Mammary epithelial cell (primary cell): ENCODE data around the gene POP4.

ENCODE experiments used
- EZH2 ChIP-seq: IDR thresholded peaks from 2 replicates; pipeline ENCODE4 v1.6.1; 2012; ENCODE audit warnings: low read length, inconsistent platforms, borderline replicate concordance
- TF ChIP-seq, protein P1 (sequence below), 2 donors: IDR thresholded peaks in 1 of 2; conservative IDR thresholded peaks in 1 of 2; 2 replicates each; pipeline ENCODE4 v1.5.1; 2011 to 2012; ENCODE audit warnings: inconsistent platforms in 2 of 2, low read length in 2 of 2, mild to moderate bottlenecking in 2 of 2, control low read depth in 1 of 2, low read depth in 1 of 2; ENCODE audit not compliant: insufficient read depth in 1 of 2; ENCODE audit errors: extremely low read depth in 1 of 2

DNA sequence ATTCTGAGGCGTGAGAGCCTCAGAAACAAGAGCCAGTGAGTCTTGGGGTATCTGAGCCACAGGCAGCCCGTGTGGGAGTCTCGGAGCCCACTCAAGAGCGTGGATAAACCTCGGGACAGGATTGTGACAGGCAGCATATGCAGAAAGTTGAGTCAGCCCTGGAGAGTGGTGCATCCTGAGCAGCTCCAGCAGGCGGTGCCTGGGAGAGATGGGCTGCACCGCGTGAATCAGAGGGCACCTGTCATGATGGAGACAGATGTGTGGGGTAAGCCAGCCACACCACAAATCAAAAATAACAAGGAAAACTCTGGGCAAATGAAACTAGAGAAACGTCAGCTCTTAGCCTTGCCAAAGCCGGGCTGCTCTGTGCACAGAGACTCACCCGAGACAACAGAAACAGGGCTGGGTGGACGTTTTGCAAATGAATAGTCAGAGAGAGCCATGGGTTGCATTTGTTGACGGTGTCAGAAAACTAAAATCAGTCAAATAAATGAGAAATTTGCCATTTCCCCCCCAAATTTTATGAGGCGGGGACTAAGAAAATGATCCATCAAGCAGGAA is 30.0 kb upstream of the POP4 start:
- TF ChIP-seq, protein P1, sequence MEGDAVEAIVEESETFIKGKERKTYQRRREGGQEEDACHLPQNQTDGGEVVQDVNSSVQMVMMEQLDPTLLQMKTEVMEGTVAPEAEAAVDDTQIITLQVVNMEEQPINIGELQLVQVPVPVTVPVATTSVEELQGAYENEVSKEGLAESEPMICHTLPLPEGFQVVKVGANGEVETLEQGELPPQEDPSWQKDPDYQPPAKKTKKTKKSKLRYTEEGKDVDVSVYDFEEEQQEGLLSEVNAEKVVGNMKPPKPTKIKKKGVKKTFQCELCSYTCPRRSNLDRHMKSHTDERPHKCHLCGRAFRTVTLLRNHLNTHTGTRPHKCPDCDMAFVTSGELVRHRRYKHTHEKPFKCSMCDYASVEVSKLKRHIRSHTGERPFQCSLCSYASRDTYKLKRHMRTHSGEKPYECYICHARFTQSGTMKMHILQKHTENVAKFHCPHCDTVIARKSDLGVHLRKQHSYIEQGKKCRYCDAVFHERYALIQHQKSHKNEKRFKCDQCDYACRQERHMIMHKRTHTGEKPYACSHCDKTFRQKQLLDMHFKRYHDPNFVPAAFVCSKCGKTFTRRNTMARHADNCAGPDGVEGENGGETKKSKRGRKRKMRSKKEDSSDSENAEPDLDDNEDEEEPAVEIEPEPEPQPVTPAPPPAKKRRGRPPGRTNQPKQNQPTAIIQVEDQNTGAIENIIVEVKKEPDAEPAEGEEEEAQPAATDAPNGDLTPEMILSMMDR (conservative IDR thresholded peaks at IDR 0.05 in 1 of 2, IDR thresholded peaks at IDR 0.05 in 1 of 2; ENCODE audit: extremely low read depth in 1 of 2, insufficient read depth in 1 of 2, low read depth in 1 of 2, low read length in 2 of 2), result no peak
- TF ChIP-seq EZH2, result no peak
